Upper lobe of left lung (tissue), 4 donors: ENCODE data around the gene MATCAP1.

Experiments used
- POLR2A ChIP-seq, 4 donors: fragments of 450-650 bp; IDR thresholded peaks; one replicate each; pipeline ENCODE4 v1.5.1; 2016 to 2017; ENCODE audit warnings: antibody characterized with exemption in 4 of 4, mild to moderate bottlenecking in 2 of 4
- POLR2AphosphoS5 ChIP-seq, 2 donors: sonication (generic); formaldehyde crosslinking; IDR thresholded peaks; one replicate each; pipeline ENCODE4 v1.5.1; 2017; ENCODE audit warnings: antibody characterized with exemption in 2 of 2
- TF ChIP-seq, protein P1 (sequence below), 6 experiments: fragments of 450-650 bp in 4 of 6; fragments of 200-600 bp in 2 of 6; sonication (generic) in 2 of 6; IDR thresholded peaks; one replicate each; pipeline ENCODE4 v1.5.1; 2016 to 2019; ENCODE audit warnings: antibody characterized with exemption in 6 of 6

DNA sequence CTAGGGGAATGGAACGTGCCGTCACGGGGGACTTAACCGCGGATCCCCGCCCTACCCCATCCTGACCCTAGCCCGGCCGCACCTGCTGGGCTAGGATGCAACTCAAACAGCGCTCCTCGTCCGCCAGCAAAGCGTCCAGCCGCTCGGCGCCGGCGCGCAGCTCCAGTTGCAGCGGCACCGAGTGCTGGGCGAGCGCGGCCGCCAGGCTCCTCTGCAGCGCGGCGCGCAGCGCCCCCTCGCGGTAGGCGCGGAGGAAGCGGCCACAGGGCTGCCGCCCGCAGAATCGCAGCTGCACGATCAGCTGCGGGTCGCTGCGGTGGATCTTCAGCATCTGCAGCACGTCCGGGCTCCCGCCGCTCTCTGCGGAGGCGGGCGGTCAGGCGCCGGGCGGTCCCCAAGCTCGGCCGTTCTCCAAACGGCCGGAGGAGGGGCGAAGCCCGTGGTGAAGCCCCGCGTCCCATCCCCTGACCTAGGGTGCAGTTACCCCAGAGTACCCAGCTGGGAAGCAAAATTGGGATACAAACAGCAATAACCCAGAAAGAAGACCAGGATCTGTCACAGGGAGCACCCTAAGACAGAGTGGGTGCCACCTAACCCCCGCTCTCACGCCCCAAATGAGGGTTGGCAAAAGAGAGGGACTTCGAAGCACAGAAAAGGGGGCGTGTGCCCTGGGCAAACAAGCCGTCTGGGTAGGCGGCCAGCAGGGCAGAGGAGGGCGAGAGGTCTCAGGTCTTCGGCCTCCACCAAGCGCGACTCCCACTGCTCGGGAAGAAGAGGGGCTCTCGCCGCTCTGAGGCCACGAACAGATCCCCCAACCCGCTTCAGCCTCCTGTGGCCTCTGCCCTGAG lies 28.2 kb downstream of the MATCAP1 start:
- TF ChIP-seq, protein P1, sequence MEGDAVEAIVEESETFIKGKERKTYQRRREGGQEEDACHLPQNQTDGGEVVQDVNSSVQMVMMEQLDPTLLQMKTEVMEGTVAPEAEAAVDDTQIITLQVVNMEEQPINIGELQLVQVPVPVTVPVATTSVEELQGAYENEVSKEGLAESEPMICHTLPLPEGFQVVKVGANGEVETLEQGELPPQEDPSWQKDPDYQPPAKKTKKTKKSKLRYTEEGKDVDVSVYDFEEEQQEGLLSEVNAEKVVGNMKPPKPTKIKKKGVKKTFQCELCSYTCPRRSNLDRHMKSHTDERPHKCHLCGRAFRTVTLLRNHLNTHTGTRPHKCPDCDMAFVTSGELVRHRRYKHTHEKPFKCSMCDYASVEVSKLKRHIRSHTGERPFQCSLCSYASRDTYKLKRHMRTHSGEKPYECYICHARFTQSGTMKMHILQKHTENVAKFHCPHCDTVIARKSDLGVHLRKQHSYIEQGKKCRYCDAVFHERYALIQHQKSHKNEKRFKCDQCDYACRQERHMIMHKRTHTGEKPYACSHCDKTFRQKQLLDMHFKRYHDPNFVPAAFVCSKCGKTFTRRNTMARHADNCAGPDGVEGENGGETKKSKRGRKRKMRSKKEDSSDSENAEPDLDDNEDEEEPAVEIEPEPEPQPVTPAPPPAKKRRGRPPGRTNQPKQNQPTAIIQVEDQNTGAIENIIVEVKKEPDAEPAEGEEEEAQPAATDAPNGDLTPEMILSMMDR (IDR thresholded peaks at IDR 0.05), result peak; percentile 98 to 100 (median 99)
- TF ChIP-seq POLR2AphosphoS5 (IDR thresholded peaks at IDR 0.05) (no peak), POLR2A (IDR thresholded peaks at IDR 0.05) (no peak)
